Gastrocnemius medialis (tissue), 4 donors: Measurements from ENCODE around the gene HDAC4. TPM values are rescaled to one million over a fixed set of nuclear protein-coding genes. Genes with fewer than 3 reads are reported as not detected.

Source experiments
- ATAC-seq, 2 donors: fragments of 150-250 bp; one replicate each; pipeline ENCODE4 v1.9.1; 2016
- DNase-seq, 2 donors: peaks; one replicate each; pipeline ENCODE4 v3.0.0-alpha.2; 2019
- H3K27ac ChIP-seq, 4 donors: fragments of 200-600 bp; sonication (generic); 1 replicate in 1 of 4; 2 replicates in 3 of 4; pipeline ENCODE4 v1.5.1; 2016 to 2018; ENCODE audit warnings: mild to moderate bottlenecking in 2 of 4, moderate library complexity in 1 of 4
- H3K27me3 ChIP-seq, 3 donors: fragments of 200-600 bp; sonication (generic) in 2 of 3; 1 replicate in 1 of 3; 2 replicates in 2 of 3; pipeline versions ENCODE4 v1.5.1 to v1.6.0; 2016 to 2019; ENCODE audit warnings: mild to moderate bottlenecking in 1 of 3, moderate library complexity in 1 of 3
- H3K36me3 ChIP-seq, 2 donors: fragments of 200-600 bp; sonication (generic) in 1 of 2; one replicate each; pipeline ENCODE4 v1.5.1; 2017 to 2018
- H3K4me1 ChIP-seq, 2 donors: fragments of 200-600 bp; sonication (generic) in 1 of 2; one replicate each; pipeline ENCODE4 v1.5.1; 2016 to 2017; ENCODE audit warnings: mild to moderate bottlenecking in 2 of 2
- H3K4me3 ChIP-seq, 4 donors: fragments of 200-600 bp; sonication (generic) in 3 of 4; 1 replicate in 1 of 4; 2 replicates in 3 of 4; pipeline ENCODE4 v1.5.1; 2016 to 2019; ENCODE audit warnings: mild to moderate bottlenecking in 2 of 4
- H3K9me3 ChIP-seq, 3 donors: fragments of 200-600 bp; sonication (generic) in 2 of 3; 1 replicate in 1 of 3; 2 replicates in 2 of 3; pipeline ENCODE4 v1.5.1; 2016 to 2019
- POLR2A ChIP-seq, 2 donors: fragments of 450-650 bp; IDR thresholded peaks; one replicate each; pipeline ENCODE4 v1.6.1; 2017; ENCODE audit warnings: antibody characterized with exemption in 2 of 2, mild to moderate bottlenecking in 2 of 2, moderate library complexity in 2 of 2
- in situ Hi-C, 4 donors: fragments of 200-750 bp; cut with MboI; loops; one replicate each; pipeline versions ENCODE4 v1.15.0 to v1.8.0; 2017; ENCODE audit warnings: low sequenced_read_pairs in 4 of 4
- intact Hi-C: fragments of 100-400 bp; cut with DNase I; formaldehyde crosslinking; loops from one replicate; pipeline ENCODE4 v1.15.1; 2023; ENCODE audit warnings: low total_unique reads
- total RNA-seq, 4 donors: library from RNA; depleted of rRNA; stranded (reverse); fragments of >200 nt; gene quantifications; one replicate each; pipeline versions ENCODE4 v1.1.0 to v1.2.3, GENCODE V29; 2016
- TF ChIP-seq, protein P1 (sequence below), 5 experiments: fragments of 450-650 bp in 3 of 5; fragments of 200-600 bp in 2 of 5; sonication (generic) in 2 of 5; IDR thresholded peaks in 4 of 5; conservative IDR thresholded peaks in 1 of 5; 1 replicate in 4 of 5; 2 replicates in 1 of 5; pipeline ENCODE4 v1.5.1; 2016 to 2019; ENCODE audit warnings: antibody characterized with exemption in 5 of 5, mild to moderate bottlenecking in 3 of 5, moderate library complexity in 3 of 5

Gene HDAC4
- total RNA-seq, 4 donors from 2014 or later = 23.6 to 257 (median 119) TPM

DNA sequence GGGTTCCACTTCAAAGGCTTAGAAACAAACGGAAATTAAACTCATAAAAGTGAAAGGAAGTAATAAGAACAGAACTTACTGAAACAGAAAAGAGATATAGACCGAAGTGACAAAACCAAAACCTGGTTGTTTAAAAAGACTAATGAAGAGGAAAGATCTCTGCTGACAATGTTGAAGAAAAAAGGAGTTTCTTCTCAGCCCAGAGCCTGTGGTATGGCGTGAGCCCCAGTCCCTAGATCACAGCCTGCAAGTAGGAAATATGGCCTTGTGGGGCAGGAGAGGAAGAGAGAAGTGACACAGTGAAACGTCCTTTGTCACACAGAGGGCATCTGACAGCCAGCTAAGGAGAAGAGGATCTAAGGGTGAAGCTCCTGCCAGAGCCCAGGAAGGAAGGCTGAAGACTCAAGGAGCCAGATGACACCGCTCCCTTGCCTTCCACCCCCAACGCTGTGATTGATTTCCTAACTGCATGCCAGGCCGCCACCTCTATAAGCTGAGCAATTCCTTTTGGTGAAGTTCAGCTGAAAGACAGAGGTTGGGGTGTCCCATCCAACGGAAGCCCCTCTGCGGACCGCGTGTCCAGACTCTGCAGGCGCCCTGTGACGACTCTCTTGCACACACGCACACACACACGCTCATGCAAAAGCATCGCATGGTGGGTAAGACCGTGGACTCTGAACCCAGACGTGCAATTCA is 141.1 kb downstream of the HDAC4 start:
- H3K4me3 ChIP-seq = no peak overlapping the region
- H3K27me3 ChIP-seq = no peaks in the 10 kb centered on the region
- in situ Hi-C loops = no loop called here
- peak overlapping the region; percentile 94 to 99 (median 98) for H3K27ac ChIP-seq
- TF ChIP-seq, protein P1, sequence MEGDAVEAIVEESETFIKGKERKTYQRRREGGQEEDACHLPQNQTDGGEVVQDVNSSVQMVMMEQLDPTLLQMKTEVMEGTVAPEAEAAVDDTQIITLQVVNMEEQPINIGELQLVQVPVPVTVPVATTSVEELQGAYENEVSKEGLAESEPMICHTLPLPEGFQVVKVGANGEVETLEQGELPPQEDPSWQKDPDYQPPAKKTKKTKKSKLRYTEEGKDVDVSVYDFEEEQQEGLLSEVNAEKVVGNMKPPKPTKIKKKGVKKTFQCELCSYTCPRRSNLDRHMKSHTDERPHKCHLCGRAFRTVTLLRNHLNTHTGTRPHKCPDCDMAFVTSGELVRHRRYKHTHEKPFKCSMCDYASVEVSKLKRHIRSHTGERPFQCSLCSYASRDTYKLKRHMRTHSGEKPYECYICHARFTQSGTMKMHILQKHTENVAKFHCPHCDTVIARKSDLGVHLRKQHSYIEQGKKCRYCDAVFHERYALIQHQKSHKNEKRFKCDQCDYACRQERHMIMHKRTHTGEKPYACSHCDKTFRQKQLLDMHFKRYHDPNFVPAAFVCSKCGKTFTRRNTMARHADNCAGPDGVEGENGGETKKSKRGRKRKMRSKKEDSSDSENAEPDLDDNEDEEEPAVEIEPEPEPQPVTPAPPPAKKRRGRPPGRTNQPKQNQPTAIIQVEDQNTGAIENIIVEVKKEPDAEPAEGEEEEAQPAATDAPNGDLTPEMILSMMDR (IDR thresholded peaks at IDR 0.05 in 4 of 5, conservative IDR thresholded peaks at IDR 0.05 in 1 of 5) = no peak
- TF ChIP-seq POLR2A (IDR thresholded peaks at IDR 0.05) = no peak
- intact Hi-C loops = no loop called here
- H3K9me3 ChIP-seq = no peaks in the 10 kb centered on the region
- H3K36me3 ChIP-seq = no peaks in the 10 kb centered on the region
- H3K4me1 ChIP-seq = peaks cover 88 to 99% of the 10 kb centered on the region in 2 donors
- ATAC-seq (peak; percentile 53 to 76), DNase-seq (peak in 1 of 2 donors; percentile 66)

GRCh38 chr2:239259173-239259572 is 141.6 kb downstream of the HDAC4 start:
- H3K36me3 ChIP-seq = no peaks in the 10 kb centered on the region
- H3K9me3 ChIP-seq = no peaks in the 10 kb centered on the region
- in situ Hi-C loops = no loop called here
- H3K27me3 ChIP-seq = no peaks in the 10 kb centered on the region
- H3K27ac ChIP-seq = peak overlapping the region; percentile 94 to 99 (median 98)
- intact Hi-C loops = no loop called here
- ATAC-seq (no peak), DNase-seq (no peak)
- no peak for TF ChIP-seq POLR2A (IDR thresholded peaks at IDR 0.05)
- TF ChIP-seq, protein P1 (IDR thresholded peaks at IDR 0.05 in 4 of 5, conservative IDR thresholded peaks at IDR 0.05 in 1 of 5) = no peak
- H3K4me3 ChIP-seq = no peak overlapping the region
- peaks cover 88 to 97% of the 10 kb centered on the region in 2 donors for H3K4me1 ChIP-seq

DNA sequence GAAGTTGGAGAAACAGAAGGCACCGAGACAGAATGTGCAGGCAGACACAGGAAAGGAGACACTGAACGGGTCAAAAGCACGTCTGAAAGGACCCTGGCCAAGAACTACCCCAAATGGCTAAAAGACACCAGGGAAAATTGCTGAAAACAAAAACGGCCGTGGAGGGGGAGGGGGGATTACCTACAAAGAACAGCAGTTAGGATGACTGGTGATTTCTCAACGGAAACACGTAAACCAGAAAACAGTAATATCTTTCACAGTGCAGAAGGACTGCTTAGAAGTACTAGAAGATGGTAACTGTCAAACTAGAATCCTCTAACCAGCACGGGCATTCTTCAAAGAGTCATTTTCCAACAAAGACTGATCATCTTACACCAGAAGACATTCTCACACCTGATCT is 142.6 kb downstream of the HDAC4 start:
- DNase-seq = no peak
- intact Hi-C loops (no loop called here), in situ Hi-C loops (no loop called here)
- Histone ChIP-seq H3K4me1 (peaks cover 88 to 97% of the 10 kb centered on the region in 2 donors), H3K4me3 (no peak overlapping the region), H3K36me3 (no peaks in the 10 kb centered on the region), H3K9me3 (no peaks in the 10 kb centered on the region), H3K27me3 (no peaks in the 10 kb centered on the region), H3K27ac (peak overlapping the region; percentile 94 to 99 (median 98))
- TF ChIP-seq, protein P1 (IDR thresholded peaks at IDR 0.05 in 4 of 5, conservative IDR thresholded peaks at IDR 0.05 in 1 of 5) = no peak
- TF ChIP-seq POLR2A (IDR thresholded peaks at IDR 0.05) = no peak
- ATAC-seq = no peak

DNA sequence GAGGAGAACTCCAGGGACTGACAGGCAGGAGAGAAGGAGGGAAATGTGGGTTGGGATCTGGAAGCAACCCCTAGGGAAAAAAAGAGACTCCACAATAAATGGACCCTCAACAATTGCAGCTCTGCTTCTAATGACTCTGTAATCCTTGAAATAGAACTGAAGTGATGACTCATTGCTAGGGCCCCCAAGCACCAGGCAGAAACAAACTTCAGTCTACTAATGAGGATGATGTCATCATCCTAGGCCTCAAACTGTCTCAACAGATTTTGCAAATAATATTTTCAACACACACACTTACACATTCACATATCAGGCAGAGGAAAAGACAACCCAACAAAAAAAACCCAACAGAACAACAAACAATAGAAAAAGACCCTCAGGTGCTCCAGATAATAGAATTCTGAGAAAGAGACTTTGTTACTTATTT is 143.3 kb downstream of the HDAC4 start:
- Histone ChIP-seq H3K4me1 (peaks cover 94 to 95% of the 10 kb centered on the region in 2 donors), H3K27ac (peak overlapping the region; percentile 94 to 99 (median 98)), H3K27me3 (no peaks in the 10 kb centered on the region), H3K36me3 (no peaks in the 10 kb centered on the region), H3K4me3 (no peak overlapping the region), H3K9me3 (no peaks in the 10 kb centered on the region)
- DNase-seq (no peak), ATAC-seq (peak in 1 of 2 donors; percentile 30)
- intact Hi-C loops = no loop called here
- TF ChIP-seq, protein P1 (IDR thresholded peaks at IDR 0.05 in 4 of 5, conservative IDR thresholded peaks at IDR 0.05 in 1 of 5) = no peak
- TF ChIP-seq POLR2A (IDR thresholded peaks at IDR 0.05) = peak in 1 of 2 donors; percentile 31
- in situ Hi-C loops = no loop called here
